BE2C (cell line): ENCODE data around the gene MAMLD1.

Experiments
- DNase-seq: peaks from one replicate; pipeline ENCODE4 v3.0.0-alpha.2; 2020
- H3K27me3 ChIP-seq: fragments of 250-450 bp; sonication (Bioruptor Pico); 2 replicates; pipeline ENCODE4 v1.5.1; 2020; ENCODE audit warnings: mild to moderate bottlenecking
- H3K36me3 ChIP-seq: fragments of 250-450 bp; sonication (Bioruptor Pico); 2 replicates; pipeline ENCODE4 v1.5.1; 2020; ENCODE audit warnings: mild to moderate bottlenecking
- H3K4me1 ChIP-seq: fragments of 250-450 bp; sonication (Bioruptor Pico); 2 replicates; pipeline ENCODE4 v1.5.1; 2020
- H3K4me3 ChIP-seq: 2 replicates; pipeline ENCODE4 v1.5.1; 2011; ENCODE audit warnings: low read depth, low read length
- H3K9me3 ChIP-seq: fragments of 250-450 bp; sonication (Bioruptor Pico); 2 replicates; pipeline ENCODE4 v1.5.1; 2020
- CTCF ChIP-seq: IDR thresholded peaks from 2 replicates; pipeline ENCODE4 v1.5.1; 2012; ENCODE audit warnings: mild to moderate bottlenecking, low read depth, low read length

MAMLD1 gene

DNA sequence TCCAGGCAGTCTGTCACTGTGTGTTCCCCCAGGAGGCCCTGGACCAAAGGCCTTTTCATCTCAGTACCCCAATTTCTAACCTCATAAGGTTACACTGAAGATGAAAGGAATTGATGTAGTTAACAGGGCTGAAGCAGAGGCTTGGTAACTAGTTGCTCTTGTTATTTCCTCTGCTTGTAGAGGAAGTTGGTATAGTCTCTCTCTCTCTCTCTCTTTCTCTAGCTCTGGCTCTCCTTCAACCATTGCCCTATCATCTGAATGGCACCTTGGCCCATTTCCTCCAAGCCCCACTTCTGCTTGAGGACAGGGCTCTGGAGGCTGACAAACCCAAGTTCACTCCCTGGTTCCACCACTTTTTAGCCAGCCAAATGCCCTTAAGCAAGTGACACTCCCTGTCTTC, 96.1 kb downstream of the MAMLD1 start:
- H3K27me3 ChIP-seq: no peaks in the 10 kb centered on the region
- TF ChIP-seq CTCF: no peak
- no peaks in the 10 kb centered on the region for H3K4me1 ChIP-seq
- DNase-seq: no peak
- H3K36me3 ChIP-seq: no peaks in the 10 kb centered on the region
- H3K4me3 ChIP-seq: no peak overlapping the region
- H3K9me3 ChIP-seq: no peaks in the 10 kb centered on the region

GRCh38 chrX:150460063-150460462, 96.9 kb downstream of the MAMLD1 start:
- no peaks in the 10 kb centered on the region for H3K27me3 ChIP-seq
- no peaks in the 10 kb centered on the region for H3K9me3 ChIP-seq
- no peak overlapping the region for H3K4me3 ChIP-seq
- TF ChIP-seq CTCF: no peak
- H3K36me3 ChIP-seq: no peaks in the 10 kb centered on the region
- DNase-seq: no peak
- H3K4me1 ChIP-seq: no peaks in the 10 kb centered on the region

DNA sequence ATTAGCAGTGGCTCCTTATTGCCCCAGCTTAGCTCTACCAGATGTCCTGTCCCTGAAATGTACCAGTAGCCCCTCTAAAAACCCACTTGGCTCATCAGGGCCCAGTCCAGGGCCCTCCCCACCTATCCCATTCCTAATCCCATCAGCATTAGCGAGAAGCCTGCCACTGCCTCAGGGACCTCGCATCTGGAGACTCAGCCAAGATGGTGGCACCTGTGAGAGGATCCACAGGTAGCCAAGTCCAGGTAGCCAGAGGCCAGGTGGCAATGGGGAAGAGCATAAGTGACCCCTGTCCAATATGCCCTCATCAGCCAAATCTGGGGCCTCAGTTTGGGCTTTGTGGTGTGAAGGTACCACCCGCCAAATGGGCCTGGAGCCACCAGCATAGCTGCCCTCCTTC, 97.7 kb downstream of the MAMLD1 start:
- TF ChIP-seq CTCF: no peak
- DNase-seq: no peak
- H3K4me1 ChIP-seq: no peaks in the 10 kb centered on the region
- no peak overlapping the region for H3K4me3 ChIP-seq
- H3K9me3 ChIP-seq: no peaks in the 10 kb centered on the region
- no peaks in the 10 kb centered on the region for H3K36me3 ChIP-seq
- no peaks in the 10 kb centered on the region for H3K27me3 ChIP-seq

DNA sequence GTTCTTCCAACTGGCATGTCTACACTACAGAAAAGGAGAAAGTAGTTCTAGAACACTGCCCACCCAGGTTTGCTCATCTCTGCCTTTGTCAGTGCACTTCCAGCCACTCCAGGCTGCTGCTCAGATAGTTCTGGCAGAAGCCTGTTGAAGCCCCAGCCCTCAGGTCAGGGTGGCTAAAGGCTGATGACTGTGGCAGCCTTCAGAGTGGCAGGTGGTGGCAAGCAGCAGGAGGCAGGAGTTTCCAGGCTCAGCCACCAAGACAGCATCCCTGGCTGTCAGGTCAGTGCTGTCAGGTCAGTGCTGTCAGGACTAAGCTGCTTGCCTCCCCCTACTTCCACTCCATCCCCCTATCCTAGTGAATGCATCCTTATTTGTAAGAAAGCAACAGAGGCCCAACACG, 100.4 kb downstream of the MAMLD1 start:
- H3K4me3 ChIP-seq: no peak overlapping the region
- no peaks in the 10 kb centered on the region for H3K4me1 ChIP-seq
- H3K36me3 ChIP-seq: no peaks in the 10 kb centered on the region
- DNase-seq: no peak
- H3K9me3 ChIP-seq: no peaks in the 10 kb centered on the region
- TF ChIP-seq CTCF: no peak
- H3K27me3 ChIP-seq: no peaks in the 10 kb centered on the region

DNA sequence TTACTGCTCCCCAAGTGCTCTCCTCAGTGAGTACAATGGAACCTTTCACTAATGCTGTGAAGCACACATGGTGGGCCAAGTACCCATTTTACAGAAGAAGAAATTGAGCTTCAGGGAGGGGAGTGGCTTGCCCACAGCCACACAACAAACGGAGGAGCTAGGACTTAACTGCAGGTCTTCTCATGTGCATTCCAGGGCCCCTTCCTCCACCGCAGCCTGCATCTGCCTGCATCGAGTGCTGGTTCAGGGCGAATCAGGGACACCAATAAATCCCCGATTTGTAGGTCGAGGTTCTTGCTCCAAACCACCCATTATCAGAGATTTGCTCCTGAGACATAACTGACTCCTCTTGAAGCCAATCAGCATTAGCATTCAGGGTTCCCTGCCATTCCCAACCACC, 100.9 kb downstream of the MAMLD1 start:
- no peaks in the 10 kb centered on the region for H3K27me3 ChIP-seq
- DNase-seq: no peak

GRCh38 chrX:150465326-150465725, 102.2 kb downstream of the MAMLD1 start:
- no peaks in the 10 kb centered on the region for H3K4me1 ChIP-seq
- no peaks in the 10 kb centered on the region for H3K36me3 ChIP-seq
- TF ChIP-seq CTCF: no peak
- no peaks in the 10 kb centered on the region for H3K27me3 ChIP-seq
- no peak overlapping the region for H3K4me3 ChIP-seq
- H3K9me3 ChIP-seq: no peaks in the 10 kb centered on the region
- no peak for DNase-seq

More for the DNA sequence above, 100.9 kb downstream of the MAMLD1 start:
- no peak for TF ChIP-seq CTCF
- Histone ChIP-seq H3K4me1 (no peaks in the 10 kb centered on the region), H3K4me3 (no peak overlapping the region), H3K36me3 (no peaks in the 10 kb centered on the region), H3K9me3 (no peaks in the 10 kb centered on the region)
